ENCODE data around the gene KIAA0753. TPM values are rescaled to one million over a fixed set of nuclear protein-coding genes. Genes with fewer than 3 reads are reported as not detected.
A peak's percentile ranks its signal among the peaks of the same experiment; 100 is the strongest.

Gene KIAA0753
- total RNA-seq, 1 donor from 2014 or later, result 20.0 TPM

GRCh38 chr17:6569370-6570285 lies 70.9 kb downstream of the KIAA0753 start:
- DNase-seq, result peak; percentile 22

GRCh38 chr17:6568184-6568758 lies 72.2 kb downstream of the KIAA0753 start:
- DNase-seq, result no peak

GRCh38 chr17:6567528-6568183 lies 72.9 kb downstream of the KIAA0753 start:
- DNase-seq, result no peak

GRCh38 chr17:6561446-6561845 lies 79.1 kb downstream of the KIAA0753 start:
- no peak for DNase-seq

- DNase-seq, result no peak
Observed at GRCh38 chr17:6560496-6560895, 80.0 kb downstream of the KIAA0753 start.

GRCh38 chr17:6559753-6560215 lies 80.7 kb downstream of the KIAA0753 start:
- no peak for DNase-seq

- no peak for DNase-seq
Observed at GRCh38 chr17:6558932-6559752, 81.4 kb downstream of the KIAA0753 start.

GRCh38 chr17:6558276-6558675 lies 82.2 kb downstream of the KIAA0753 start:
- no peak for DNase-seq

GRCh38 chr17:6557040-6557438 lies 83.5 kb downstream of the KIAA0753 start:
- DNase-seq, result no peak

GRCh38 chr17:6556121-6557039 lies 84.1 kb downstream of the KIAA0753 start, which contains the start of gene PITPNM3:
TSS of gene PITPNM3 (minus strand) at chr17:6556555. CDS start at chr17:6556406, 149 bp downstream.
- no peak for DNase-seq

- no peak for DNase-seq
Observed at GRCh38 chr17:6555331-6556120, 85.0 kb downstream of the KIAA0753 start.

- DNase-seq, result no peak
Observed at GRCh38 chr17:6554871-6555330, 85.6 kb downstream of the KIAA0753 start.

GRCh38 chr17:6554342-6554741 lies 86.2 kb downstream of the KIAA0753 start:
- DNase-seq, result no peak

- peak; percentile 63 for DNase-seq
Observed at GRCh38 chr17:6551869-6552531, 88.5 kb downstream of the KIAA0753 start.

- DNase-seq, result no peak
Observed at GRCh38 chr17:6551356-6551755, 89.2 kb downstream of the KIAA0753 start.

GRCh38 chr17:6549384-6550036 lies 91.0 kb downstream of the KIAA0753 start:
- no peak for DNase-seq

GRCh38 chr17:6548578-6549330 lies 91.8 kb downstream of the KIAA0753 start:
- DNase-seq, result no peak

GRCh38 chr17:6548034-6548433 lies 92.5 kb downstream of the KIAA0753 start:
- DNase-seq, result no peak
